GM18870 (cell line): Measurements from ENCODE around the gene EIF3L.

ENCODE experiments used
- ATAC-seq: cut with Tn5 transposase; IDR thresholded peaks from one replicate; pipeline ENCODE4 v1.9.1; 2021; ENCODE audit warnings: moderate library complexity; ENCODE audit not compliant: unreplicated experiment

EIF3L gene

GRCh38 chr22:37904572-37905533 is 55.6 kb downstream of the EIF3L start:
- ATAC-seq, result no peak

- ATAC-seq, result no peak
Observed at GRCh38 chr22:37905534-37906363, 56.5 kb downstream of the EIF3L start, which contains the start of gene MICALL1. MICALL1 (plus strand) TSS chr22:37906297; CDS start chr22:37906423, 126 bp downstream.

GRCh38 chr22:37906364-37907008 is 57.3 kb downstream of the EIF3L start:
- ATAC-seq, result no peak

GRCh38 chr22:37907036-37907954 is 58.1 kb downstream of the EIF3L start:
- no peak for ATAC-seq

GRCh38 chr22:37909766-37910165 is 60.5 kb downstream of the EIF3L start:
- ATAC-seq, result no peak

- no peak for ATAC-seq
Observed at GRCh38 chr22:37910890-37911672, 61.9 kb downstream of the EIF3L start.

GRCh38 chr22:37911697-37912096 is 62.5 kb downstream of the EIF3L start:
- no peak for ATAC-seq

GRCh38 chr22:37912171-37912570 is 63.0 kb downstream of the EIF3L start:
- ATAC-seq, result no peak

GRCh38 chr22:37913233-37913721 is 64.1 kb downstream of the EIF3L start:
- no peak for ATAC-seq

- no peak for ATAC-seq
Observed at GRCh38 chr22:37916311-37916710, 67.1 kb downstream of the EIF3L start.

GRCh38 chr22:37917874-37918548 is 68.8 kb downstream of the EIF3L start:
- no peak for ATAC-seq

GRCh38 chr22:37918580-37919270 is 69.5 kb downstream of the EIF3L start:
- no peak for ATAC-seq

GRCh38 chr22:37920126-37920525 is 70.9 kb downstream of the EIF3L start:
- no peak for ATAC-seq

- no peak for ATAC-seq
Observed at GRCh38 chr22:37922191-37922590, 73.0 kb downstream of the EIF3L start.

GRCh38 chr22:37923927-37924326 is 74.7 kb downstream of the EIF3L start:
- ATAC-seq, result no peak

- ATAC-seq, result no peak
Observed at GRCh38 chr22:37924386-37925065, 75.3 kb downstream of the EIF3L start.

GRCh38 chr22:37925330-37925729 is 76.1 kb downstream of the EIF3L start:
- no peak for ATAC-seq
